ENCODE measurements around the gene SYNDIG1L.

GRCh38 chr14:74364271-74364880 lies 61.6 kb downstream of the SYNDIG1L start:
- TF ChIP-seq CTCF (IDR thresholded peaks at IDR 0.05): no peak
- TF ChIP-seq KAT7 (CRISPR knock-in tag; IDR thresholded peaks at IDR 0.05; ENCODE audit: borderline replicate concordance): no peak
- TF ChIP-seq IRF2 (CRISPR knock-in tag; IDR thresholded peaks at IDR 0.05; ENCODE audit: borderline replicate concordance, low read depth): no peak
- TF ChIP-seq, protein P1, sequence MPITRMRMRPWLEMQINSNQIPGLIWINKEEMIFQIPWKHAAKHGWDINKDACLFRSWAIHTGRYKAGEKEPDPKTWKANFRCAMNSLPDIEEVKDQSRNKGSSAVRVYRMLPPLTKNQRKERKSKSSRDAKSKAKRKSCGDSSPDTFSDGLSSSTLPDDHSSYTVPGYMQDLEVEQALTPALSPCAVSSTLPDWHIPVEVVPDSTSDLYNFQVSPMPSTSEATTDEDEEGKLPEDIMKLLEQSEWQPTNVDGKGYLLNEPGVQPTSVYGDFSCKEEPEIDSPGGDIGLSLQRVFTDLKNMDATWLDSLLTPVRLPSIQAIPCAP (CRISPR knock-in tag; IDR thresholded peaks at IDR 0.05): no peak
- no peak for TF ChIP-seq SMAD3 (CRISPR knock-in tag; IDR thresholded peaks at IDR 0.05; ENCODE audit: borderline replicate concordance)
- TF ChIP-seq ZNF263 (CRISPR knock-in tag; IDR thresholded peaks at IDR 0.05; ENCODE audit: low read depth): no peak
- TF ChIP-seq, protein P2, sequence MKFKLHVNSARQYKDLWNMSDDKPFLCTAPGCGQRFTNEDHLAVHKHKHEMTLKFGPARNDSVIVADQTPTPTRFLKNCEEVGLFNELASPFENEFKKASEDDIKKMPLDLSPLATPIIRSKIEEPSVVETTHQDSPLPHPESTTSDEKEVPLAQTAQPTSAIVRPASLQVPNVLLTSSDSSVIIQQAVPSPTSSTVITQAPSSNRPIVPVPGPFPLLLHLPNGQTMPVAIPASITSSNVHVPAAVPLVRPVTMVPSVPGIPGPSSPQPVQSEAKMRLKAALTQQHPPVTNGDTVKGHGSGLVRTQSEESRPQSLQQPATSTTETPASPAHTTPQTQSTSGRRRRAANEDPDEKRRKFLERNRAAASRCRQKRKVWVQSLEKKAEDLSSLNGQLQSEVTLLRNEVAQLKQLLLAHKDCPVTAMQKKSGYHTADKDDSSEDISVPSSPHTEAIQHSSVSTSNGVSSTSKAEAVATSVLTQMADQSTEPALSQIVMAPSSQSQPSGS (CRISPR knock-in tag; IDR thresholded peaks at IDR 0.05; ENCODE audit: borderline replicate concordance, low read depth): no peak
- TF ChIP-seq CREB1 (CRISPR knock-in tag; IDR thresholded peaks at IDR 0.05): no peak
- TF ChIP-seq, protein P3, sequence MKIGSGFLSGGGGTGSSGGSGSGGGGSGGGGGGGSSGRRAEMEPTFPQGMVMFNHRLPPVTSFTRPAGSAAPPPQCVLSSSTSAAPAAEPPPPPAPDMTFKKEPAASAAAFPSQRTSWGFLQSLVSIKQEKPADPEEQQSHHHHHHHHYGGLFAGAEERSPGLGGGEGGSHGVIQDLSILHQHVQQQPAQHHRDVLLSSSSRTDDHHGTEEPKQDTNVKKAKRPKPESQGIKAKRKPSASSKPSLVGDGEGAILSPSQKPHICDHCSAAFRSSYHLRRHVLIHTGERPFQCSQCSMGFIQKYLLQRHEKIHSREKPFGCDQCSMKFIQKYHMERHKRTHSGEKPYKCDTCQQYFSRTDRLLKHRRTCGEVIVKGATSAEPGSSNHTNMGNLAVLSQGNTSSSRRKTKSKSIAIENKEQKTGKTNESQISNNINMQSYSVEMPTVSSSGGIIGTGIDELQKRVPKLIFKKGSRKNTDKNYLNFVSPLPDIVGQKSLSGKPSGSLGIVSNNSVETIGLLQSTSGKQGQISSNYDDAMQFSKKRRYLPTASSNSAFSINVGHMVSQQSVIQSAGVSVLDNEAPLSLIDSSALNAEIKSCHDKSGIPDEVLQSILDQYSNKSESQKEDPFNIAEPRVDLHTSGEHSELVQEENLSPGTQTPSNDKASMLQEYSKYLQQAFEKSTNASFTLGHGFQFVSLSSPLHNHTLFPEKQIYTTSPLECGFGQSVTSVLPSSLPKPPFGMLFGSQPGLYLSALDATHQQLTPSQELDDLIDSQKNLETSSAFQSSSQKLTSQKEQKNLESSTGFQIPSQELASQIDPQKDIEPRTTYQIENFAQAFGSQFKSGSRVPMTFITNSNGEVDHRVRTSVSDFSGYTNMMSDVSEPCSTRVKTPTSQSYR (CRISPR knock-in tag; IDR thresholded peaks at IDR 0.05): no peak
- no peak for TF ChIP-seq ZNF671 (CRISPR knock-in tag; IDR thresholded peaks at IDR 0.05)
- TF ChIP-seq TEAD1 (CRISPR knock-in tag; IDR thresholded peaks at IDR 0.05): no peak
- TF ChIP-seq NR1H2 (CRISPR knock-in tag; IDR thresholded peaks at IDR 0.05): no peak
- no peak for TF ChIP-seq OVOL2 (CRISPR knock-in tag; IDR thresholded peaks at IDR 0.05; ENCODE audit: borderline replicate concordance)
- no peak for TF ChIP-seq CREM (CRISPR knock-in tag; IDR thresholded peaks at IDR 0.05)
